Measurements from ENCODE around the gene MACF1. TPM values are rescaled to one million over a fixed set of nuclear protein-coding genes. Genes with fewer than 3 reads are reported as not detected.

Gene MACF1
- total RNA-seq, 4 donors from 2014 or later: 386 to 627 (median 576) TPM

DNA sequence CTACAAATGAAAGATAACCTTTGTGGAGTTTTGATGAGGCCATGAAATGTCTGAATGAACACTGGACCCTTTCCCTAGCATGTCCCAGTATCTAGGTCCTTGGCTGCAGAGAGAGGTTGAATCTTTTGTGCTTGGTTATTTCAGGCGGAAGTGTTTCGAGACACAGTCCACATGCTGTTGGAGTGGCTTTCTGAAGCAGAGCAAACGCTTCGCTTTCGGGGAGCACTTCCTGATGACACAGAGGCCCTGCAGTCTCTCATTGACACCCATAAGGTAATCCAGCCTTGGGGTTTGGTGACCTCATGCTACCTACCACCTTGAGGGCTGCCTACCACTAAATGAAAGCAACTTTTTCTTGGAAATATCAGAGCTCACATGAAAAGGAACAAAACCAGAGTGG is 248.0 kb downstream of the MACF1 start:
- H3K27ac ChIP-seq (replicated peaks in 1 of 4): no peak overlapping the region
- H3K27me3 ChIP-seq: no peaks in the 10 kb centered on the region
- H3K36me3 ChIP-seq: peaks cover 86 to 100% (median 98%) of the 10 kb centered on the region in 4 donors
- H3K4me1 ChIP-seq: peaks cover 5 to 17% (median 13%) of the 10 kb centered on the region in 4 donors
- DNase-seq (ENCODE audit: extremely low spot score): no peak
- no peak overlapping the region for H3K4me3 ChIP-seq
- H3K9me3 ChIP-seq: no peaks in the 10 kb centered on the region
- intact Hi-C loops (cut with DNase I): no loop called here
- 58% methylated on average over 5 of the region's 5 CpGs for WGBS
- TF ChIP-seq POLR2A (IDR thresholded peaks at IDR 0.05; ENCODE audit: low read depth): no peak
- TF ChIP-seq POLR2AphosphoS5 (IDR thresholded peaks at IDR 0.05): peak in 1 of 2 donors; percentile 16
- TF ChIP-seq, protein P1, sequence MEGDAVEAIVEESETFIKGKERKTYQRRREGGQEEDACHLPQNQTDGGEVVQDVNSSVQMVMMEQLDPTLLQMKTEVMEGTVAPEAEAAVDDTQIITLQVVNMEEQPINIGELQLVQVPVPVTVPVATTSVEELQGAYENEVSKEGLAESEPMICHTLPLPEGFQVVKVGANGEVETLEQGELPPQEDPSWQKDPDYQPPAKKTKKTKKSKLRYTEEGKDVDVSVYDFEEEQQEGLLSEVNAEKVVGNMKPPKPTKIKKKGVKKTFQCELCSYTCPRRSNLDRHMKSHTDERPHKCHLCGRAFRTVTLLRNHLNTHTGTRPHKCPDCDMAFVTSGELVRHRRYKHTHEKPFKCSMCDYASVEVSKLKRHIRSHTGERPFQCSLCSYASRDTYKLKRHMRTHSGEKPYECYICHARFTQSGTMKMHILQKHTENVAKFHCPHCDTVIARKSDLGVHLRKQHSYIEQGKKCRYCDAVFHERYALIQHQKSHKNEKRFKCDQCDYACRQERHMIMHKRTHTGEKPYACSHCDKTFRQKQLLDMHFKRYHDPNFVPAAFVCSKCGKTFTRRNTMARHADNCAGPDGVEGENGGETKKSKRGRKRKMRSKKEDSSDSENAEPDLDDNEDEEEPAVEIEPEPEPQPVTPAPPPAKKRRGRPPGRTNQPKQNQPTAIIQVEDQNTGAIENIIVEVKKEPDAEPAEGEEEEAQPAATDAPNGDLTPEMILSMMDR (IDR thresholded peaks at IDR 0.05): no peak
- TF ChIP-seq EP300 (IDR thresholded peaks at IDR 0.05): no peak

DNA sequence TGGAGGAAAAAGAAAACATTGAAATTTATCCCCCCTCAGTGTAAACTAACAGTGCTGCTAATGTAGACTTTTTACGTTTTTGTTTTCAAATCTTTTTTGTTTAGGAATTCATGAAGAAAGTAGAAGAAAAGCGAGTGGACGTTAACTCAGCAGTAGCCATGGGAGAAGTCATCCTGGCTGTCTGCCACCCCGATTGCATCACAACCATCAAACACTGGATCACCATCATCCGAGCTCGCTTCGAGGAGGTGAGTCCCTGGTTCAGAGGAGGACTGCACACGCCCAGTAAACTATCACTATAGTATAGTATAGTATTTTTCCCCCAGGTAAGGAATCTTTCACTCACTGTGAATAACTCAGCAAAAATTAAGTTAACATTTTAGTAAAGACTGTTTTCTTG is 249.1 kb downstream of the MACF1 start:
- 50% methylated on average over 8 of the region's 8 CpGs for WGBS
- intact Hi-C loops (cut with DNase I): no loop called here
- Histone ChIP-seq H3K27ac (replicated peaks in 1 of 4) (peak overlapping the region in 3 of 4 donors; percentile 32 to 44 (median 37)), H3K4me1 (peaks cover 5 to 17% (median 13%) of the 10 kb centered on the region in 4 donors), H3K36me3 (peaks cover 86 to 100% (median 98%) of the 10 kb centered on the region in 4 donors), H3K4me3 (no peak overlapping the region), H3K9me3 (no peaks in the 10 kb centered on the region), H3K27me3 (no peaks in the 10 kb centered on the region)
- peak; percentile 45 to 51 for TF ChIP-seq POLR2AphosphoS5 (IDR thresholded peaks at IDR 0.05)
- TF ChIP-seq, protein P1 (IDR thresholded peaks at IDR 0.05): no peak
- peak; percentile 94 for DNase-seq (ENCODE audit: extremely low spot score)

DNA sequence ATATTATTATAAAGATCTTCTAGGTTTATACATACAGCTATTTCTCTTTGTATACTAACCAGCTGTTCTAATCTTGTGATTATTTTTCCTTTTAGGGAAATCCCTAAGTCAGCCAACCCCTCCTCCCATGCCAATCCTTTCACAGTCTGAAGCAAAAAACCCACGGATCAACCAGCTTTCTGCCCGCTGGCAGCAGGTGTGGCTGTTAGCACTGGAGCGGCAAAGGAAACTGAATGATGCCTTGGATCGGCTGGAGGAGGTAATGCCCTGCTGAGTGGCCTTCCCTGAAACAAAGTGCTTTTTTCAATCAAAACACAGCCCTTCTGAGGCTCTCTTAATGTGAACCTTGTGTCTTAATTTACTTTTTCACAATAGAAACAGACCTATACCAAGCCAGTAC is 254.5 kb downstream of the MACF1 start:
- TF ChIP-seq, protein P1 (IDR thresholded peaks at IDR 0.05): no peak
- TF ChIP-seq POLR2AphosphoS5 (IDR thresholded peaks at IDR 0.05) (no peak), POLR2A (IDR thresholded peaks at IDR 0.05; ENCODE audit: low read depth) (no peak), EP300 (IDR thresholded peaks at IDR 0.05) (no peak)
- intact Hi-C loops (cut with DNase I): no loop called here
- peaks cover 0 to 6% (median under 1%) of the 10 kb centered on the region in 4 donors for H3K4me1 ChIP-seq

DNA sequence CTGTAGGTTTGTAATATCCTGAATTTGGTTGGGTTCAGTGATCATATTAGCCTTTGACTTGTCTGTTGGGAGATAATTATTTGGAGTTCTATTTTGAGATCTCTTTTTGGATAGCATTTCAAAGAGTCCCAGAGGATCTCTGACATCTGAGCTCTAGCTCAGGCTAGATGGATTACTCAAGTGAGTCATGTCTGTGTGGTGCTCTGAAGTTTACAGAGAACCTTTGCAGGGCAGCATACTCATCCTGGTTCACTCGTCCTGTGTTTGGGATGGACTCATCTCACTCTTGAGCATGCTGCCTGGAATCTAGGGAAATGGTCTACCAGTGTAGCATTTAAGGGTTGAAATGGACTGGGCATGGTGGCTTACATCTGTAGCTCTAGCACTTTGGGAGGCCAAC is 257.6 kb downstream of the MACF1 start:
- Histone ChIP-seq H3K27me3 (no peaks in the 10 kb centered on the region), H3K27ac (replicated peaks in 1 of 4) (no peak overlapping the region), H3K4me1 (peaks cover 0 to 14% (median 8%) of the 10 kb centered on the region in 4 donors), H3K36me3 (peaks cover 93 to 100% (median 97%) of the 10 kb centered on the region in 4 donors), H3K4me3 (no peak overlapping the region), H3K9me3 (no peaks in the 10 kb centered on the region)
- no peak for DNase-seq (ENCODE audit: extremely low spot score)
- WGBS: 20% methylated on average over 1 of the region's 1 CpG
- intact Hi-C loops (cut with DNase I): no loop called here
- TF ChIP-seq POLR2AphosphoS5 (IDR thresholded peaks at IDR 0.05) (no peak), POLR2A (IDR thresholded peaks at IDR 0.05; ENCODE audit: low read depth) (no peak), EP300 (IDR thresholded peaks at IDR 0.05) (no peak)
- TF ChIP-seq, protein P1 (IDR thresholded peaks at IDR 0.05): no peak

More for the DNA sequence above, 254.5 kb downstream of the MACF1 start:
- WGBS: 87% methylated on average over 4 of the region's 4 CpGs
- no peak for DNase-seq (ENCODE audit: extremely low spot score)
- H3K4me3 ChIP-seq: no peak overlapping the region
- H3K36me3 ChIP-seq: peaks cover 99 to 100% (median 100%) of the 10 kb centered on the region in 4 donors
- H3K27ac ChIP-seq (replicated peaks in 1 of 4): no peak overlapping the region
- H3K27me3 ChIP-seq: no peaks in the 10 kb centered on the region
- H3K9me3 ChIP-seq: no peaks in the 10 kb centered on the region

Data from esophagus muscularis mucosa (tissue), 4 donors.